ENCODE measurements around the gene GMCL2. TPM values are rescaled to one million over a fixed set of nuclear protein-coding genes. Genes with fewer than 3 reads are reported as not detected.

The GMCL2 gene
- total RNA-seq, 4 donors from 2014 or later, result not detected

DNA sequence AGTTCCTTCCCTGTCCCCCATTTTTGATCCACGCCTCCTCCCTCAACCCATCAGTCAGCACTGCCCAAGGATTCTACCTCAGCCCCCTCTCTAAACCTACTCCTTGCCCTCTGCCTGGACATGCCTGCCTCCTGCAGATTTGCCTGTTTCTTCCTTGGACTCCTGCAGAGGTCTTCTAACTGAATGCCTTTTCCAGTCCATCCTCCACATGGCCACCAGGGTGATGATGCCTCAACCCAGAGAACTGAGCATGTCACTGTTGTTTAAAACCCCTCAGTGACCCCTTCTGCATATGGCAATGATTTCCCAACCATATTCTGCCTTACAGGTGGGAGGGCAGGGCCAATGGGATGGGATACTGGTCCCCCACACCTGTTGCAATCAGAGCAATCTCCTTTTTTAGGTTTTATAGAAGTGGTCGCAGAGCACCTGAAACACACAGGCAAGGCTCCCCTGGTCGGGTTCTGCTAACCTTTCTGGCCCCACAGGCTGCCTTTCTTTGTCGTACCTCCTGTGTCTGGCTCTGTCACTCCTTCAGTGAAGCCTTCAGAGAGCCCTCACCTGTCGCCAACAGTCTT, 36.1 kb upstream of the GMCL2 start:
- Histone ChIP-seq H3K4me1 (peaks cover 0 to 10% (median 0%) of the 10 kb centered on the region in 3 donors), H3K4me3 (no peak overlapping the region), H3K36me3 (peaks cover 0 to 89% of the 10 kb centered on the region in 2 donors), H3K9me3 (no peaks in the 10 kb centered on the region), H3K27ac (no peak overlapping the region), H3K27me3 (no peaks in the 10 kb centered on the region)
- 68 to 97% methylated on average over 4 to 5 of the region's 5 CpGs for WGBS, 2 donors (ENCODE audit: low coverage in 1 of 2)
- TF ChIP-seq POLR2AphosphoS5 (IDR thresholded peaks at IDR 0.05) (no peak), EP300 (IDR thresholded peaks at IDR 0.05) (no peak), POLR2A (IDR thresholded peaks at IDR 0.05) (no peak)
- ATAC-seq, result no peak

DNA sequence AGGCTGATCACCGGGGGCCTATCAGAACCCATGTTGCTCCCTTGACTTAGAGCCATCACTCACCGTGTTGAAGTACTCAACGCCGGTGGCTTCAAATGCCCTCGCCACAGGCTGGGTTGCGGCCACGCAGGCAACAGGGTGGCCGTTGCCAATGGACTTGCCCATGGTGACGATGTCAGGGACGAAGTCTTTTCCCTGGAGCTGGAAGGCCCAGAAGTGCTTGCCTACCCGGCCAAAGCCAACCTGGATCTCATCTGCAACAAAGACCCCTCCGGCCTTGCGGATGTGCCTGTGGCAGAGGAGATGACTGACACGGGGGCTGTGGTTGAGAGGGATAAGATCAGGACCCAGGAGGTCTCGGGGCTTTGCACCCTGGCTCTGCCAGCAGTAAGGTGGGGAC, 35.1 kb upstream of the GMCL2 start:
- peaks cover 0 to 86% of the 10 kb centered on the region in 2 donors for H3K36me3 ChIP-seq
- H3K27me3 ChIP-seq, result no peaks in the 10 kb centered on the region
- TF ChIP-seq EP300 (IDR thresholded peaks at IDR 0.05) (no peak), POLR2A (IDR thresholded peaks at IDR 0.05) (no peak), POLR2AphosphoS5 (IDR thresholded peaks at IDR 0.05) (no peak)
- TF ChIP-seq, protein P1, sequence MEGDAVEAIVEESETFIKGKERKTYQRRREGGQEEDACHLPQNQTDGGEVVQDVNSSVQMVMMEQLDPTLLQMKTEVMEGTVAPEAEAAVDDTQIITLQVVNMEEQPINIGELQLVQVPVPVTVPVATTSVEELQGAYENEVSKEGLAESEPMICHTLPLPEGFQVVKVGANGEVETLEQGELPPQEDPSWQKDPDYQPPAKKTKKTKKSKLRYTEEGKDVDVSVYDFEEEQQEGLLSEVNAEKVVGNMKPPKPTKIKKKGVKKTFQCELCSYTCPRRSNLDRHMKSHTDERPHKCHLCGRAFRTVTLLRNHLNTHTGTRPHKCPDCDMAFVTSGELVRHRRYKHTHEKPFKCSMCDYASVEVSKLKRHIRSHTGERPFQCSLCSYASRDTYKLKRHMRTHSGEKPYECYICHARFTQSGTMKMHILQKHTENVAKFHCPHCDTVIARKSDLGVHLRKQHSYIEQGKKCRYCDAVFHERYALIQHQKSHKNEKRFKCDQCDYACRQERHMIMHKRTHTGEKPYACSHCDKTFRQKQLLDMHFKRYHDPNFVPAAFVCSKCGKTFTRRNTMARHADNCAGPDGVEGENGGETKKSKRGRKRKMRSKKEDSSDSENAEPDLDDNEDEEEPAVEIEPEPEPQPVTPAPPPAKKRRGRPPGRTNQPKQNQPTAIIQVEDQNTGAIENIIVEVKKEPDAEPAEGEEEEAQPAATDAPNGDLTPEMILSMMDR (IDR thresholded peaks at IDR 0.05), result no peak
- ATAC-seq, result no peak
- H3K4me3 ChIP-seq, result no peak overlapping the region
- no peak overlapping the region for H3K27ac ChIP-seq
- peaks cover 0 to 10% (median 0%) of the 10 kb centered on the region in 3 donors for H3K4me1 ChIP-seq
- H3K9me3 ChIP-seq, result no peaks in the 10 kb centered on the region
- 100% methylated on average over 1 of the region's 15 CpGs; no CpG with 5 or more reads in 1 of the 2 donors for WGBS, 2 donors (ENCODE audit: low coverage in 1 of 2)

DNA sequence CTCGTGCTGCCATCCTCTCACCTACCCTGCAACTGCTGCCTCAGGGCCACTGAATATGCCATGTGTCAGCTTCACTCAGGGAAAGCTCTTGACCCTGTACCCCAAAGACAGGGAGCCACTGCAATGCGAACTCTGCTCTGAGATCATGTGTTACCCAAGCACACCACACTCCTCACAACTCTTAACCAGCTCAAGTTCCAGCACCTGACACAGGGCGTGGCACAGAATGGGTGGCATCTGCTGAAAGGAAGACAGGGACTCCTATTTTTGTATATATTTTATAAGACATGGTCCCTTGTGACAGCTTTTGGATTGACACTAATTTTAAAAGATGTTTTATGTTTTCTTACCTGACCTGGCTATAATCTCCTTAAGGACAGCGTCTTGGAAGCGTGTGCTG, 34.7 kb upstream of the GMCL2 start:
- no peak overlapping the region for H3K4me3 ChIP-seq
- H3K27ac ChIP-seq, result no peak overlapping the region
- TF ChIP-seq EP300 (IDR thresholded peaks at IDR 0.05) (no peak), POLR2A (IDR thresholded peaks at IDR 0.05) (no peak), POLR2AphosphoS5 (IDR thresholded peaks at IDR 0.05) (no peak)
- TF ChIP-seq, protein P1 (IDR thresholded peaks at IDR 0.05), result no peak
- WGBS, 2 donors (ENCODE audit: low coverage in 1 of 2), result 100% methylated on average over 2 of the region's 5 CpGs
- H3K27me3 ChIP-seq, result no peaks in the 10 kb centered on the region
- H3K4me1 ChIP-seq, result peaks cover 0 to 10% (median 0%) of the 10 kb centered on the region in 3 donors
- H3K9me3 ChIP-seq, result no peaks in the 10 kb centered on the region
- peaks cover 0 to 86% of the 10 kb centered on the region in 2 donors for H3K36me3 ChIP-seq
- ATAC-seq, result no peak

DNA sequence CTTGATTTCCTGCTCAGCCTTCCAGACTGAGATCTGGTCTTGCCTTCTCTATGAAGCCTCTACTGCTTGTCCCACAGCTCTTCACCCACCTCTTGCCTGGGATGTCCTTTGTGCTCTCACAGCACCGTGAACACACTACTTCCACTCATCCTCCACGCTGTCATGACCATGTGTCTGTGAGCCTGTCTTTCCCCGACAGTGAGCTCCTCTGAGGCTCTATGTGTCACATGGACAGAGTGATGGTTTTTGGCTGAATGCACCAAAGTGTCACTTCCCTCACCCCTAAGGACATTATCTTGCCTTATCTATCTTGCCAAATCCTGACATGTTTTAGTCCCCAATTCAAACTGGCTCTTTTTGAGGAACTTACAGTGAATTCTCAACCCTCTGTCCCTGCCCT, 34.1 kb upstream of the GMCL2 start:
- H3K36me3 ChIP-seq, result peaks cover 0 to 86% of the 10 kb centered on the region in 2 donors
- no peak overlapping the region for H3K4me3 ChIP-seq
- 33 to 51% methylated on average over 1 to 2 of the region's 3 CpGs for WGBS, 2 donors (ENCODE audit: low coverage in 1 of 2)
- peaks cover 0 to 10% (median 0%) of the 10 kb centered on the region in 3 donors for H3K4me1 ChIP-seq
- H3K27me3 ChIP-seq, result no peaks in the 10 kb centered on the region
- TF ChIP-seq, protein P1 (IDR thresholded peaks at IDR 0.05), result no peak
- TF ChIP-seq POLR2AphosphoS5 (IDR thresholded peaks at IDR 0.05), result no peak
- TF ChIP-seq EP300 (IDR thresholded peaks at IDR 0.05), result no peak
- TF ChIP-seq POLR2A (IDR thresholded peaks at IDR 0.05), result no peak
- no peak for ATAC-seq
- H3K9me3 ChIP-seq, result no peaks in the 10 kb centered on the region
- H3K27ac ChIP-seq, result no peak overlapping the region

DNA sequence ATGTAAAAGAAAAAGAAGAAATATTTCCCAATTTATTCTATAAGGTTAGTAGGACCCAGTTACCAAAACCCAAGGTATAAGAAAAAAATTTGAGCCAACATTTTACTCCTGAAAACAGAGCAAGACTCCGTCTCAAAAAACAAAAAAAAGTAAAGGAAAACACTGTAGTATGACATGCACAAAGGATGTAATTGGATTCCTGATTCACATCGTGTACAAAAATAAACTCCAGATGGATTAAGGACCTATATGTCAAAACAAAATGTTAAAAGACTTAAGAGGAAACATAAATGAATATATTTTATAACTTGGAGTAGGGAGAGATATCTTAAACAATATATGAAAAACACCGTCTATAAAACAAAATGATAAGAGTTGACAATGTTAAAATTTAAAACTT, 31.7 kb upstream of the GMCL2 start:
- no peaks in the 10 kb centered on the region for H3K9me3 ChIP-seq
- H3K27ac ChIP-seq, result no peak overlapping the region
- peaks cover 0 to 15% (median 2%) of the 10 kb centered on the region in 3 donors for H3K4me1 ChIP-seq
- no peak overlapping the region for H3K4me3 ChIP-seq
- H3K27me3 ChIP-seq, result no peaks in the 10 kb centered on the region
- ATAC-seq, result no peak
- no peak for TF ChIP-seq EP300 (IDR thresholded peaks at IDR 0.05)
- no peak for TF ChIP-seq POLR2AphosphoS5 (IDR thresholded peaks at IDR 0.05)
- TF ChIP-seq POLR2A (IDR thresholded peaks at IDR 0.05), result no peak
- 49 to 74% methylated on average over 3 of the region's 3 CpGs for WGBS, 2 donors (ENCODE audit: low coverage in 1 of 2)
- H3K36me3 ChIP-seq, result peaks cover 0 to 89% of the 10 kb centered on the region in 2 donors

DNA sequence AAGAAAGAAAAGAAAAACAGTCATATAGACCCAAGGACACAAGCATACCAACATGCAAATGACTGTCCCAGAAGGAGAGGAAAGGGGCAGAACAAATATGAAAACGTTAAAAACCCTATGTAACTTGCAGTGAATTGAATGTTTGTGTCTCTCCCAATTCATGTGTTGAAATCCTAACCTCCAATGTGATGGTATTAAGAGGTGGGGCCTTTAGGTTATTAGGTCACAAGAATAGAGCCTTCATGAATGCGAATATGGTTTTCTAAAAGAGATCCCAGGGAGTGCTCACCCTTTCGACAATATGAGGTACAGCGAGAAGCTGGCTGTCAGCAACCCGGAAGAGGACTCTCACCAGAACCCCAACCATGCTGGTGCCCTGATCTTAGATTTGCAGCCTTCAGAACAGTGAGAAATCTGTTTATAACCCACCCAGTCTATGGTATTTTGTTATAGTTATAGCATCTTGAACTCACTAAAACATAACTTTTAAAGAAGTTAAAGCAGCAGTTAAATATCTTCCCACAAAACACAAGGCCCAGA, 31.1 kb upstream of the GMCL2 start:
- no peak for ATAC-seq
- 82 to 90% methylated on average over 4 of the region's 5 CpGs for WGBS, 2 donors (ENCODE audit: low coverage in 1 of 2)
- Histone ChIP-seq H3K4me1 (peaks cover 0 to 9% (median 2%) of the 10 kb centered on the region in 3 donors), H3K27ac (no peak overlapping the region), H3K36me3 (peaks cover 0 to 93% of the 10 kb centered on the region in 2 donors), H3K4me3 (no peak overlapping the region), H3K27me3 (no peaks in the 10 kb centered on the region), H3K9me3 (no peaks in the 10 kb centered on the region)
- TF ChIP-seq POLR2AphosphoS5 (IDR thresholded peaks at IDR 0.05), result no peak
- TF ChIP-seq, protein P1 (IDR thresholded peaks at IDR 0.05), result no peak
- TF ChIP-seq EP300 (IDR thresholded peaks at IDR 0.05), result no peak
- no peak for TF ChIP-seq POLR2A (IDR thresholded peaks at IDR 0.05)

Measured in gastroesophageal sphincter (tissue), 4 donors.